ENCODE results near the gene ZNF837. TPM values are rescaled to one million over a fixed set of nuclear protein-coding genes. Genes with fewer than 3 reads are reported as not detected.
"Not testable (repeated sequence)": the region's sequence is repeated elsewhere in the genome, so short reads cannot be mapped to it uniquely, and the experiment has no call there.

Gene ZNF837
- total RNA-seq, 1 donor: 1.7 TPM

DNA sequence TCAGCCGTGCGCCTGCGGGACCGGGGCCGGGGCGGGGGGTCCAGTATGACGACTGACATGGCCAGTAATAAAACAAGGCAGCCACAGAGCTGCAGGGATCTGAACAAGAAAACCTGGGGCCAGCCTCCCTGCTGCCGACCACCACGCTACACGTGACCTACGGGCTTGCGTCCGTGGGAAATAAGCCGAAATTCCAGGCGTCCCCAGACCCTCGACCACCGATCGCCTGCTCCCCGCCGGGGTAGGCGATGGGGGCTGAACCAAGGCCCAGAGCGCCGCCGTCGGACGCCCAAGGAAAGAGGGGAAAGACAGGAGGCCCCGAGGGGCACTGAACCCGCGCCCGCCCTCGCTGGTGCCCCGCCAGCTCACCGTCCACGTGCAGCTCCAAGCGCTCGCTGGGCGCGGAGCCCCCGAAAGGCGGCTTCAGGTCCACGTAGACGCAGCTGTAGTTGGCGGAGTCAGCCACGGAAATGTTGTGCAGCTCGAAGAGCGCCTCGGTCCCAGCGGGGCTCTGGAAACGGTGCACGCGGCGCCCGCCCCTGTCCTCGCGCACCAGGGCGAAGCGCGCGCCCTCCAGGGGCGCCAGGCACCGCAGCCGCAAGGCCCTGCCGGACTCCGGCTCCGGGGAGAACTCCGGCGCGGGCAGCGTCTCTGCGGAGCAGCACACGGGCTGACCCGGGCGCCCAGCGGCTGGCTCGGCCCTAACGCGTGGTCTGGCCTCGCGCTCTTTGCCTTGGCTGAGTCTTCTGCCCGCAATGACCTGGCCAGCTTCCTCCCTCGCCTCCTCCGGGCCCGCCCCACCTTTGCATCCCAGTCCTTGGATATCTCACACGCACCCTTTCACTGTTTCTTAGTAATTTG lies 30.6 kb downstream of the ZNF837 start:
- TF ChIP-seq, protein P1, sequence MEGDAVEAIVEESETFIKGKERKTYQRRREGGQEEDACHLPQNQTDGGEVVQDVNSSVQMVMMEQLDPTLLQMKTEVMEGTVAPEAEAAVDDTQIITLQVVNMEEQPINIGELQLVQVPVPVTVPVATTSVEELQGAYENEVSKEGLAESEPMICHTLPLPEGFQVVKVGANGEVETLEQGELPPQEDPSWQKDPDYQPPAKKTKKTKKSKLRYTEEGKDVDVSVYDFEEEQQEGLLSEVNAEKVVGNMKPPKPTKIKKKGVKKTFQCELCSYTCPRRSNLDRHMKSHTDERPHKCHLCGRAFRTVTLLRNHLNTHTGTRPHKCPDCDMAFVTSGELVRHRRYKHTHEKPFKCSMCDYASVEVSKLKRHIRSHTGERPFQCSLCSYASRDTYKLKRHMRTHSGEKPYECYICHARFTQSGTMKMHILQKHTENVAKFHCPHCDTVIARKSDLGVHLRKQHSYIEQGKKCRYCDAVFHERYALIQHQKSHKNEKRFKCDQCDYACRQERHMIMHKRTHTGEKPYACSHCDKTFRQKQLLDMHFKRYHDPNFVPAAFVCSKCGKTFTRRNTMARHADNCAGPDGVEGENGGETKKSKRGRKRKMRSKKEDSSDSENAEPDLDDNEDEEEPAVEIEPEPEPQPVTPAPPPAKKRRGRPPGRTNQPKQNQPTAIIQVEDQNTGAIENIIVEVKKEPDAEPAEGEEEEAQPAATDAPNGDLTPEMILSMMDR (IDR thresholded peaks at IDR 0.05; ENCODE audit: insufficient read depth, low read depth, low read length): no peak
- no peak overlapping the region for H3K4me3 ChIP-seq (ENCODE audit: low read depth, low read length)
- no peak for DNase-seq (ENCODE audit: low read depth)

DNA sequence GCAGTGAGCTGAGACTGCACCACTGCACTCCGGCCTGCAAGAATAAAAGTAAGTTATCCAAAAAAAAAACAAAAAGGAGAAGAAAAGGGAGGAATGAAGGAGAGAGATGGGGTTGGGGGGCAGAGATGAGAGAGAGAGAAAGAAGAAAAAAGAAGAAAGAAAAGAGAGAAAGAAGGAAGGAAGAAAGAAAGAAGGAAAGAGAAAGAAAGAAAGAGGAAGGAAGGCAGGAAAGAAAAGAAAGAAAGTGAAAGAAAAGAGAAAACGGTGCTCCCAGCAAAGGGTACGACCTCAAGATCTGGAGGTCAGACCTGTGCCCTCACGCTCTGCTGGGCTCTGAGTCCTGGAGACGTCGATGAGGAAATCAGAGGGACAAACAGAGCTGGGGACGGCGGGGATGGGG lies 31.2 kb downstream of the ZNF837 start:
- DNase-seq (ENCODE audit: low read depth): no peak
- TF ChIP-seq, protein P1 (IDR thresholded peaks at IDR 0.05; ENCODE audit: insufficient read depth, low read depth, low read length): no peak
- no peak overlapping the region for H3K4me3 ChIP-seq (ENCODE audit: low read depth, low read length)

DNA sequence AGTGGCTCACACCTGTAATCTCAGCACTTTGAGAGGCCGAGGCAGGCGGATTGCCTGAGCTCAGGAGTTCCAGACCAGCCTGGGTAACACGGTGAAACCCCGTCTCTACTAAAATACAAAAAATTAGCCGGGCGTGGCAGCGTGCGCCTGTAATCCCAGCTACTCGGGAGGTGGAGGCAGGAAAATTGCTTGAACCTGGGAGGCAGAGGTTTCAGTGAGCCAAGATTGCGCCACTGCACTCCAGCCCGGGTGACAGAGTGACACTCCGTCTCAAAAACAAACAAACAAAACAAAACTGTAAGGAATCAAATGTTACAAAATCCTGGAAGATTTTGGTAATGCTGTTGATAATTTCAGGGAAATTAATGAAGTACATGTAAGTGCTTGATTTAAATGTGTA lies 32.8 kb downstream of the ZNF837 start:
- H3K4me3 ChIP-seq (ENCODE audit: low read depth, low read length): peak overlapping the region; percentile 91
- DNase-seq (ENCODE audit: low read depth): not testable (repeated sequence)

DNA sequence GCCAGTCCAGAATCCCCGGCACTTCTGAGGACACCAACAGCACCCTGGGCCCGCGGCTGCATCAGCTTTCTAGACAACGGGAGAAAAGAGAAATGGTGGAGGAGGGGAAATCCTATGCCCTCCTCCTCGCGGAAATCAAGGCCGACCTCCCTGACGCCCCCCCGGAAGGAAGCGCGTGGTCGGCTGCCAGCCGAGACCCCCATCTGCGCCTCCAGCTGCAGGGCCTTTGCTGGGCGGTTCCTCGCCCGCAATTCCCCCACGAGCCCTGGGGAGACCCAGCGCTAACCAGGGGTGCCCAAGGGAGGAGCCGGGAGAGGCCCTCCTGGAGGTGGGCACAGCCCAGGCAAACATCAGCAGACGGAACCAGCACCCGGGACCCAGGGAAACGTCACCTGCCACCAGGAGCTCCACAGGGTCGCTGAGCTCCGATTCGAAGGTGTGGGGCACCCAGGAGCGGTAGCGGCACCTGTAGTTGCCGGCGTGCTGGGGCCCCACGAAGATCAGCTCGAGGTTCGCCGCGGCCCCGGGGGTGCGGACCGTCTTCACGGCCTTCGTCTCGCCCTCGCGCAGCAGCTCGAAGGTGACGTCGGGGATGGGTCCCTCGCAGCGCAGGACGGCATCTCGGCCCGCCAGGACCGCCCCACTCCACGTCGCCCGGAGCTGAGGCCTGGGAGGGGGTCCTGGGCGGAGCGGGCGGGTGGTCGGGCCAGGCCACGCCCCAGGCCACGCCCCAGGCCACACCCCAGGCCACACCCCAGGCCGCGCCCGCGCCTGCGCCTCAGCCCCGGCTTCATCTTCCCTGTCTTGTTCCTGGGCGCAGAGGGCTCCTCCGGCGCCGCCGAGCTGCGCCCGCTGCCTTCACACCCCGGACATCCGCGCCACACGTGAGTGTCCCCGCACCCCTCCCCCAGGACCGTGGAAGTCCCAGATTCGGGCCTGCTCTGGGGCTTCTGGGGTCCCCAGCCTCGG lies 33.6 kb downstream of the ZNF837 start:
- TF ChIP-seq, protein P1 (IDR thresholded peaks at IDR 0.05; ENCODE audit: insufficient read depth, low read depth, low read length): no peak
- H3K4me3 ChIP-seq (ENCODE audit: low read depth, low read length): peak overlapping the region; percentile 91
- peak; percentile 78 for DNase-seq (ENCODE audit: low read depth)

DNA sequence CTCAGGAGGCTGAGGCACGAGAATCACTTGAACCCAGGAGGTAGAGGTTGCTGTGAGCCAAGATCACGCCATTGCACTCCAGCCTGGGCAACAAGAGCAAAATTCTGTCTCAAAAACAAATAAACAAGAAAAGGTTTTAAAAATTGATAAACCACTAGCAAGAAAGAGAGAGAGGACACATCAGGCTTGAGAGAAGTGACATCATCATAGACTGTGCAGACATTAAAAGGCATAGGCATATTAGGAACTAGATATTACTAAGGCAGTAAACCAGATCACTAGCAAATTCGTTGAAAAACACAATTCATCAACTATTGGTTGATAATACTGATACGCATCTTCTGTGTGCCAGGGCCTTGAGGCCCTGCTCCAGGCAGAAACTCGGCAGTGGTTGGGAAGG lies 35.3 kb downstream of the ZNF837 start:
- no peak for DNase-seq (ENCODE audit: low read depth)
- TF ChIP-seq, protein P1 (IDR thresholded peaks at IDR 0.05; ENCODE audit: insufficient read depth, low read depth, low read length): no peak
- H3K4me3 ChIP-seq (ENCODE audit: low read depth, low read length): no peak overlapping the region

DNA sequence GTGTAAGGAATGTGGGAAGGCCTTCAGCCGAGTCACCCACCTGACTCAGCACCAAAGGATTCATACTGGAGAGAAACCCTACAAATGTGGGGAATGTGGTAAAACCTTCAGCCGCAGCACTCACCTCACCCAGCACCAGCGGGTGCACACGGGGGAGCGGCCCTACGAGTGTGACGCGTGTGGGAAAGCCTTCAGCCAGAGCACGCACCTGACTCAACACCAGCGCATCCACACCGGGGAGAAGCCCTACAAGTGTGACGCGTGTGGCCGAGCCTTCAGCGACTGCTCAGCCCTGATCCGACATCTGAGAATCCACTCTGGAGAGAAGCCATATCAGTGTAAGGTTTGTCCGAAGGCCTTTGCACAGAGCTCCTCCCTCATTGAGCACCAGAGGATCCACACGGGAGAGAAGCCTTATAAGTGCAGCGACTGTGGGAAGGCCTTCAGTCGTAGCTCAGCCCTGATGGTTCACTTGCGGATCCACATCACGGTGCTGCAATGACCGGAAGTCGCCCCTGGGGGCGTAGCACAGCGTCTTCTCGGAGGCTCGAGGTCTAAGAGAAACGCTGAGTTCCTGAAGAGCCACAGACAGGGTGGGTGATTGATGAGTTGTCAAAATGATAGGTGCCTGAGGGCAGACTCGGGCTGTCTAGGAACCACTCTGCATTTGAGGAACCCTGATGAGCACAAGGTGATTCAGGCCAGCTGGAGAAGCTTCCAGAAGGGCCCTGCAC lies 41.8 kb downstream of the ZNF837 start:
- TF ChIP-seq, protein P1 (IDR thresholded peaks at IDR 0.05; ENCODE audit: insufficient read depth, low read depth, low read length): no peak
- no peak for DNase-seq (ENCODE audit: low read depth)
- no peak overlapping the region for H3K4me3 ChIP-seq (ENCODE audit: low read depth, low read length)
